GM12878 (cell line): ENCODE results near the gene FIBCD1. TPM values are rescaled to one million over a fixed set of nuclear protein-coding genes. Genes with fewer than 3 reads are reported as not detected.

Experiments
- ATAC-seq: fragments of 200-7000 bp; cut with Tn5 transposase; 3 replicates; pipeline ENCODE4 v1.9.1; 2020; ENCODE audit warnings: mild to moderate bottlenecking, moderate library complexity
- BruUV-seq: library from RNA; stranded (reverse); fragments of 400-500 nt; replicated peaks from 2 replicates; lab custom pipeline; 2021; lab: Mats Ljungman, UMichigan
- CTCF ChIA-PET: fragments of 300-600 bp; sonication (Branson Sonifier 250); formaldehyde crosslinking; extraction: SDS; loops from one replicate; lab custom pipeline; 2021; ENCODE audit warnings: inconsistent platforms; lab: Yijun Ruan, JAX
- POLR2A ChIA-PET: fragments of 350-600 bp; formaldehyde crosslinking; extraction: SDS; loops from one replicate; lab custom pipeline; 2021; ENCODE audit warnings: inconsistent platforms; lab: Charles Lee
- RAD21 ChIA-PET: fragments of 300-600 bp; sonication (Branson Sonifier 250); formaldehyde crosslinking; loops from one replicate; lab custom pipeline; 2023; ENCODE audit warnings: antibody characterized with exemption; ENCODE audit not compliant: unreplicated experiment; lab: Charles Lee
- SMC1A ChIA-PET: fragments of 300-600 bp; sonication (Branson Sonifier 250); formaldehyde crosslinking; loops from one replicate; lab custom pipeline; 2023; ENCODE audit not compliant: unreplicated experiment, uncharacterized antibody; lab: Charles Lee
- DNase-seq: peaks from one replicate; pipeline ENCODE4 v3.0.0-alpha.2; 2011; ENCODE audit warnings: low read depth, low spot score
- FAIRE-seq: peaks from 3 replicates; lab custom pipeline; 2011; peaks lifted over from hg19 to GRCh38; lab: Jason Lieb, UNC
- H2AFZ ChIP-seq: 2 replicates; pipeline ENCODE4 v1.6.0; 2011; ENCODE audit warnings: low read depth, low read length, control low read depth; ENCODE audit not compliant: control insufficient read depth
- H3K27ac ChIP-seq: 2 replicates; pipeline ENCODE4 v1.5.1; 2011; ENCODE audit warnings: control low read depth; ENCODE audit not compliant: control insufficient read depth, insufficient read depth
- H3K27me3 ChIP-seq, 2 experiments: replicated peaks in 1 of 2; 2 replicates each; pipeline versions ENCODE4 v1.6.0 to v1.6.1; 2011; ENCODE audit warnings: low read length in 1 of 2; ENCODE audit not compliant: control insufficient read depth in 2 of 2, insufficient read depth in 2 of 2
- H3K36me3 ChIP-seq, 2 experiments: 2 replicates each; pipeline ENCODE4 v1.5.1; 2011; ENCODE audit warnings: low read length in 1 of 2; ENCODE audit not compliant: control insufficient read depth in 2 of 2, insufficient read depth in 2 of 2
- H3K4me1 ChIP-seq: 2 replicates; pipeline ENCODE4 v1.6.1; 2011; ENCODE audit warnings: mild to moderate bottlenecking, low read length, moderate library complexity, mixed read lengths; ENCODE audit not compliant: control insufficient read depth, insufficient read depth
- H3K4me2 ChIP-seq: 2 replicates; pipeline ENCODE4 v1.6.0; 2011; ENCODE audit warnings: control low read depth; ENCODE audit not compliant: control insufficient read depth, insufficient read depth
- H3K4me3 ChIP-seq: fragments of 200-600 bp; sonication (generic); 2 replicates; pipeline ENCODE4 v1.5.1; 2016
- H3K79me2 ChIP-seq: 2 replicates; pipeline ENCODE4 v1.6.0; 2011; ENCODE audit warnings: low read length; ENCODE audit not compliant: control insufficient read depth, insufficient read depth
- H3K9ac ChIP-seq: 2 replicates; pipeline ENCODE4 v1.8.0; 2011; ENCODE audit warnings: low read length, control low read depth, mixed read lengths; ENCODE audit not compliant: control insufficient read depth, insufficient read depth
- H3K9me3 ChIP-seq: replicated peaks from 3 replicates; pipeline ENCODE4 v1.5.1; 2011; ENCODE audit warnings: mild to moderate bottlenecking, low read length; ENCODE audit not compliant: control insufficient read depth, insufficient read depth
- H4K20me1 ChIP-seq: 2 replicates; pipeline ENCODE4 v1.6.0; 2011; ENCODE audit not compliant: control insufficient read depth, insufficient read depth
- IKZF2 ChIP-seq, 2 experiments: fragments of 450-650 bp; IDR thresholded peaks; 2 replicates each; pipeline ENCODE4 v1.6.1; 2017; ENCODE audit warnings: mild to moderate bottlenecking in 2 of 2, moderate library complexity in 2 of 2
- JUNB ChIP-seq: IDR thresholded peaks from 2 replicates; pipeline ENCODE4 v1.6.1; 2016; ENCODE audit warnings: antibody characterized with exemption, mild to moderate bottlenecking
- MYB ChIP-seq: fragments of 150-350 bp; IDR thresholded peaks from 2 replicates; pipeline ENCODE4 v1.6.1; 2014; ENCODE audit warnings: mild to moderate bottlenecking, low read depth, low read length, borderline replicate concordance
- RBBP5 ChIP-seq: fragments of 200-600 bp; sonication (generic); conservative IDR thresholded peaks from 2 replicates; pipeline ENCODE4 v1.6.1; 2016
- USF1 ChIP-seq: IDR thresholded peaks from 2 replicates; pipeline ENCODE4 v1.6.1; 2011; ENCODE audit warnings: borderline replicate concordance, low read depth, mild to moderate bottlenecking, moderate library complexity, mixed read lengths, low read length; ENCODE audit not compliant: insufficient read depth; ENCODE audit errors: extremely low read length
- ZBED1 ChIP-seq: IDR thresholded peaks from 2 replicates; pipeline ENCODE4 v1.6.1; 2016; ENCODE audit warnings: borderline replicate concordance
- WGBS: methylation state at CpG from one replicate; pipeline ENCODE4 v1.1.6; 2016; ENCODE audit warnings: low lambda C conversion rate; ENCODE audit not compliant: insufficient replicate concordance, insufficient coverage; ENCODE audit errors: missing lambda C conversion rate; 5-methylcytosine and 5-hydroxymethylcytosine counted together
- in situ Hi-C: fragments of 300-500 bp; cut with MboI; formaldehyde crosslinking; loops from 9 replicates; pipeline ENCODE4 v1.14.3; 2018; ENCODE audit warnings: mixed read lengths
- intact Hi-C: fragments of 100-400 bp; cut with micrococcal nuclease; formaldehyde crosslinking; loops from one replicate; pipeline ENCODE4 v1.14.2; 2022; ENCODE audit not compliant: unreplicated experiment
- polyA plus RNA-seq, 11 experiments: library from polyadenylated mRNA; depleted of rRNA in 4 of 11; unstranded in 6 of 11; stranded (reverse) in 5 of 11; fragments of >200 nt; fragmentation: Nextera tagmentation in 4 of 11; fragmentation: Illumina TruSeq in 1 of 11; extraction: Ambion mirVana in 4 of 11; extraction: Trizol in 1 of 11; gene quantifications; 1 replicate in 1 of 11; 2 replicates in 10 of 11; pipeline versions ENCODE4 v1.2.1 to v1.2.3, GENCODE V29; 2011 to 2016; ENCODE audit warnings: inconsistent platforms in 2 of 11, missing spikeins in 2 of 11, low read depth in 1 of 11
- total RNA-seq, 4 experiments: library from RNA; depleted of rRNA in 3 of 4; stranded (reverse); fragments of >200 nt in 3 of 4; fragmentation: Illumina TruSeq in 1 of 4; extraction: Trizol in 1 of 4; gene quantifications; 2 replicates each; pipeline versions ENCODE4 v1.2.1 to v1.2.3, GENCODE V29; 2013 to 2021

FIBCD1 gene
- total and polyA plus RNA-seq, 10 of the 15 experiments (the other 5 are each of a cell fraction or from before 2014, with no cell fraction given), result 0.04 to 0.95 (median 0.25) TPM; not detected in 6

GRCh38 chr9:130895481-130896232, 43.4 kb downstream of the FIBCD1 start:
- Histone ChIP-seq H3K9me3 (no peaks in the 10 kb centered on the region), H3K27me3 (no peaks in the 10 kb centered on the region), H3K4me3 (no peak overlapping the region), H3K9ac (no peak overlapping the region), H3K4me2 (no peak overlapping the region), H2AFZ (no peak overlapping the region), H3K36me3 (peaks cover 0 to 2% of the 10 kb centered on the region in 2 experiments; a peak in 1 of 4 replicates), H3K79me2 (no peaks in the 10 kb centered on the region), H3K4me1 (no peaks in the 10 kb centered on the region), H4K20me1 (no peaks in the 10 kb centered on the region), H3K27ac (no peak overlapping the region)
- ChIA-PET SMC1A (interaction anchor here (1.9 kb wide), 1 partner anchor 47 kb away, joined by 4 read pairs; no protein-coding TSS in a partner anchor), POLR2A (no interaction called here), RAD21 (no interaction called here), CTCF (no interaction called here)
- no peak for FAIRE-seq
- TF ChIP-seq RBBP5 (no peak), MYB (no peak), IKZF2 (IDR thresholded peaks at IDR 0.05) (no peak), JUNB (no peak), USF1 (no peak), ZBED1 (no peak)
- BruUV-seq, result no TSS peak
- DNase-seq, result no peak
- intact Hi-C loops (no loop called here), in situ Hi-C loops (no loop called here)
- WGBS, result 75% methylated on average over 24 of the region's 24 CpGs
- ATAC-seq, result no peak; the same call in 2 of the 3 replicates
